ENCODE measurements around the gene CCDC85A. TPM values are rescaled to one million over a fixed set of nuclear protein-coding genes. Genes with fewer than 3 reads are reported as not detected.

Gene CCDC85A
- total and polyA plus RNA-seq, 2 experiments from 2014 or later, result 0.21 to 0.24 TPM

DNA sequence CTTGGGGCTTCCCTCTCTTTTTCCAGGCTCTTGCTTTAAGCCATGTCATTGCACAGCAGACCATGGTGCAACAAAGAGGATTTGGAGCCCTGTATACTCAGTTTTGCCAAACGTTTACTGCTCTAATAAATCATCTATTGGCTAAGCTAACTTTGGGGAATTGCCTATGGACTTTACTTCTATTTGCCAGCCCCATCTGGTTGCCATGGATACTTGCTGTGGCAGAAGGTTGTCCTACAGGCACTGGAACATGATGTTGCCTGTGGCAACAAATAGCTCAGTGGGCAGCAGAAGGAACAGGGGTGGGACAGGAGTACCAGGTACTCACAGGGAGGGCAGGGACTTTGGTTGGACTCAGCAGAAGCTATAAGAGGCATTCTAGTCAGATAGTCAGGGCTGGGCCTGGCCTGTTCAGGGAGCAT, 129.7 kb downstream of the CCDC85A start:
- H3K4me3 ChIP-seq, result no peak overlapping the region
- H3K27ac ChIP-seq (ENCODE audit: low read depth), result no peak overlapping the region
- H3K4me2 ChIP-seq, result no peak overlapping the region
- peaks cover 6% of the 10 kb centered on the region for H3K4me1 ChIP-seq (ENCODE audit: insufficient read depth)
- no peaks in the 10 kb centered on the region for H3F3A ChIP-seq (replicated peaks; ENCODE audit: low read depth)
- no peaks in the 10 kb centered on the region for H4K20me1 ChIP-seq (replicated peaks; ENCODE audit: insufficient read depth)
- H3K36me3 ChIP-seq (ENCODE audit: insufficient read depth), result no peaks in the 10 kb centered on the region
- Mint-ChIP-seq H3K9me3 (no peaks in the 10 kb centered on the region), H3K27ac (no peak overlapping the region), H3K36me3 (ENCODE audit: low read depth) (no peaks in the 10 kb centered on the region), H3K4me3 (no peak overlapping the region), H3K4me1 (peaks cover 13% of the 10 kb centered on the region), H3K27me3 (ENCODE audit: insufficient read depth, low read depth, poor library complexity) (peaks cover 3% of the 10 kb centered on the region)
- H3K27me3 ChIP-seq (ENCODE audit: insufficient read depth), result no peaks in the 10 kb centered on the region
- no peak overlapping the region for H2AFZ ChIP-seq
- ATAC-seq, result no peak
- no peaks in the 10 kb centered on the region for H3K79me2 ChIP-seq (replicated peaks; ENCODE audit: insufficient read depth)
- no peaks in the 10 kb centered on the region; the same call in 1 of the 2 replicates for H3K9me2 ChIP-seq (ENCODE audit: insufficient read depth)
- TF ChIP-seq EZH2 (IDR thresholded peaks at IDR 0.05; ENCODE audit: low read depth, unreplicated experiment), result no peak
- no peak for TF ChIP-seq CREB1 (CRISPR knock-in tag; IDR thresholded peaks at IDR 0.05; ENCODE audit: low read depth)
- no peak for TF ChIP-seq ZNF331 (CRISPR knock-in tag; IDR thresholded peaks at IDR 0.05; ENCODE audit: low read depth)
- no peak for TF ChIP-seq REST (IDR thresholded peaks at IDR 0.05; ENCODE audit: unreplicated experiment)
- TF ChIP-seq CTCF (conservative IDR thresholded peaks at IDR 0.05; ENCODE audit: low read depth in 2 of 2), result no peak
- TF ChIP-seq STAT1 (IDR thresholded peaks at IDR 0.05; ENCODE audit: unreplicated experiment), result no peak
- TF ChIP-seq, protein P1, sequence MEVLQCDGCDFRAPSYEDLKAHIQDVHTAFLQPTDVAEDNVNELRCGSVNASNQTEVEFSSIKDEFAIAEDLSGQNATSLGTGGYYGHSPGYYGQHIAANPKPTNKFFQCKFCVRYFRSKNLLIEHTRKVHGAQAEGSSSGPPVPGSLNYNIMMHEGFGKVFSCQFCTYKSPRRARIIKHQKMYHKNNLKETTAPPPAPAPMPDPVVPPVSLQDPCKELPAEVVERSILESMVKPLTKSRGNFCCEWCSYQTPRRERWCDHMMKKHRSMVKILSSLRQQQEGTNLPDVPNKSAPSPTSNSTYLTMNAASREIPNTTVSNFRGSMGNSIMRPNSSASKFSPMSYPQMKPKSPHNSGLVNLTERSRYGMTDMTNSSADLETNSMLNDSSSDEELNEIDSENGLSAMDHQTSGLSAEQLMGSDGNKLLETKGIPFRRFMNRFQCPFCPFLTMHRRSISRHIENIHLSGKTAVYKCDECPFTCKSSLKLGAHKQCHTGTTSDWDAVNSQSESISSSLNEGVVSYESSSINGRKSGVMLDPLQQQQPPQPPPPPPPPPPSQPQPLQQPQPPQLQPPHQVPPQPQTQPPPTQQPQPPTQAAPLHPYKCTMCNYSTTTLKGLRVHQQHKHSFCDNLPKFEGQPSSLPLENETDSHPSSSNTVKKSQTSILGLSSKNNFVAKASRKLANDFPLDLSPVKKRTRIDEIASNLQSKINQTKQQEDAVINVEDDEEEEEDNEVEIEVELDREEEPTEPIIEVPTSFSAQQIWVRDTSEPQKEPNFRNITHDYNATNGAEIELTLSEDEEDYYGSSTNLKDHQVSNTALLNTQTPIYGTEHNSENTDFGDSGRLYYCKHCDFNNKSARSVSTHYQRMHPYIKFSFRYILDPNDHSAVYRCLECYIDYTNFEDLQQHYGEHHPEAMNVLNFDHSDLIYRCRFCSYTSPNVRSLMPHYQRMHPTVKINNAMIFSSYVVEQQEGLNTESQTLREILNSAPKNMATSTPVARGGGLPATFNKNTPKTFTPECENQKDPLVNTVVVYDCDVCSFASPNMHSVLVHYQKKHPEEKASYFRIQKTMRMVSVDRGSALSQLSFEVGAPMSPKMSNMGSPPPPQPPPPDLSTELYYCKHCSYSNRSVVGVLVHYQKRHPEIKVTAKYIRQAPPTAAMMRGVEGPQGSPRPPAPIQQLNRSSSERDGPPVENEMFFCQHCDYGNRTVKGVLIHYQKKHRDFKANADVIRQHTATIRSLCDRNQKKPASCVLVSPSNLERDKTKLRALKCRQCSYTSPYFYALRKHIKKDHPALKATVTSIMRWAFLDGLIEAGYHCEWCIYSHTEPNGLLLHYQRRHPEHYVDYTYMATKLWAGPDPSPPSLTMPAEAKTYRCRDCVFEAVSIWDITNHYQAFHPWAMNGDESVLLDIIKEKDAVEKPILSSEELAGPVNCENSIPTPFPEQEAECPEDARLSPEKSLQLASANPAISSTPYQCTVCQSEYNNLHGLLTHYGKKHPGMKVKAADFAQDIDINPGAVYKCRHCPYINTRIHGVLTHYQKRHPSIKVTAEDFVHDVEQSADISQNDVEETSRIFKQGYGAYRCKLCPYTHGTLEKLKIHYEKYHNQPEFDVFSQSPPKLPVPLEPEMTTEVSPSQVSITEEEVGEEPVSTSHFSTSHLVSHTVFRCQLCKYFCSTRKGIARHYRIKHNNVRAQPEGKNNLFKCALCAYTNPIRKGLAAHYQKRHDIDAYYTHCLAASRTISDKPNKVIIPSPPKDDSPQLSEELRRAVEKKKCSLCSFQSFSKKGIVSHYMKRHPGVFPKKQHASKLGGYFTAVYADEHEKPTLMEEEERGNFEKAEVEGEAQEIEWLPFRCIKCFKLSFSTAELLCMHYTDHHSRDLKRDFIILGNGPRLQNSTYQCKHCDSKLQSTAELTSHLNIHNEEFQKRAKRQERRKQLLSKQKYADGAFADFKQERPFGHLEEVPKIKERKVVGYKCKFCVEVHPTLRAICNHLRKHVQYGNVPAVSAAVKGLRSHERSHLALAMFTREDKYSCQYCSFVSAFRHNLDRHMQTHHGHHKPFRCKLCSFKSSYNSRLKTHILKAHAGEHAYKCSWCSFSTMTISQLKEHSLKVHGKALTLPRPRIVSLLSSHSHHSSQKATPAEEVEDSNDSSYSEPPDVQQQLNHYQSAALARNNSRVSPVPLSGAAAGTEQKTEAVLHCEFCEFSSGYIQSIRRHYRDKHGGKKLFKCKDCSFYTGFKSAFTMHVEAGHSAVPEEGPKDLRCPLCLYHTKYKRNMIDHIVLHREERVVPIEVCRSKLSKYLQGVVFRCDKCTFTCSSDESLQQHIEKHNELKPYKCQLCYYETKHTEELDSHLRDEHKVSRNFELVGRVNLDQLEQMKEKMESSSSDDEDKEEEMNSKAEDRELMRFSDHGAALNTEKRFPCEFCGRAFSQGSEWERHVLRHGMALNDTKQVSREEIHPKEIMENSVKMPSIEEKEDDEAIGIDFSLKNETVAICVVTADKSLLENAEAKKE (CRISPR knock-in tag; IDR thresholded peaks at IDR 0.05), result no peak
- TF ChIP-seq EZH2phosphoT487 (IDR thresholded peaks at IDR 0.05; ENCODE audit: unreplicated experiment), result no peak
- no peak for TF ChIP-seq ETS1 (IDR thresholded peaks at IDR 0.05)
- DNase-seq (ENCODE audit: low spot score), result no peak

Measured in GM23338 (cell line).